GM12878 (cell line): ENCODE results near the gene CREG2. TPM values are rescaled to one million over a fixed set of nuclear protein-coding genes. Genes with fewer than 3 reads are reported as not detected.

Experiments
- ATAC-seq: fragments of 200-7000 bp; cut with Tn5 transposase; 3 replicates; pipeline ENCODE4 v1.9.1; 2020; ENCODE audit warnings: mild to moderate bottlenecking, moderate library complexity
- BruUV-seq: library from RNA; stranded (reverse); fragments of 400-500 nt; replicated peaks from 2 replicates; lab custom pipeline; 2021; lab: Mats Ljungman, UMichigan
- CTCF ChIA-PET: fragments of 300-600 bp; sonication (Branson Sonifier 250); formaldehyde crosslinking; extraction: SDS; loops from one replicate; lab custom pipeline; 2021; ENCODE audit warnings: inconsistent platforms; lab: Yijun Ruan, JAX
- POLR2A ChIA-PET: fragments of 350-600 bp; formaldehyde crosslinking; extraction: SDS; loops from one replicate; lab custom pipeline; 2021; ENCODE audit warnings: inconsistent platforms; lab: Charles Lee
- RAD21 ChIA-PET: fragments of 300-600 bp; sonication (Branson Sonifier 250); formaldehyde crosslinking; loops from one replicate; lab custom pipeline; 2023; ENCODE audit warnings: antibody characterized with exemption; ENCODE audit not compliant: unreplicated experiment; lab: Charles Lee
- SMC1A ChIA-PET: fragments of 300-600 bp; sonication (Branson Sonifier 250); formaldehyde crosslinking; loops from one replicate; lab custom pipeline; 2023; ENCODE audit not compliant: unreplicated experiment, uncharacterized antibody; lab: Charles Lee
- DNase-seq: peaks from one replicate; pipeline ENCODE4 v3.0.0-alpha.2; 2011; ENCODE audit warnings: low read depth, low spot score
- FAIRE-seq: peaks from 3 replicates; lab custom pipeline; 2011; peaks lifted over from hg19 to GRCh38; lab: Jason Lieb, UNC
- H2AFZ ChIP-seq: 2 replicates; pipeline ENCODE4 v1.6.0; 2011; ENCODE audit warnings: low read depth, low read length, control low read depth; ENCODE audit not compliant: control insufficient read depth
- H3K27ac ChIP-seq: 2 replicates; pipeline ENCODE4 v1.5.1; 2011; ENCODE audit warnings: control low read depth; ENCODE audit not compliant: control insufficient read depth, insufficient read depth
- H3K27me3 ChIP-seq, 2 experiments: replicated peaks in 1 of 2; 2 replicates each; pipeline versions ENCODE4 v1.6.0 to v1.6.1; 2011; ENCODE audit warnings: low read length in 1 of 2; ENCODE audit not compliant: control insufficient read depth in 2 of 2, insufficient read depth in 2 of 2
- H3K36me3 ChIP-seq, 2 experiments: 2 replicates each; pipeline ENCODE4 v1.5.1; 2011; ENCODE audit warnings: low read length in 1 of 2; ENCODE audit not compliant: control insufficient read depth in 2 of 2, insufficient read depth in 2 of 2
- H3K4me1 ChIP-seq: 2 replicates; pipeline ENCODE4 v1.6.1; 2011; ENCODE audit warnings: mild to moderate bottlenecking, low read length, moderate library complexity, mixed read lengths; ENCODE audit not compliant: control insufficient read depth, insufficient read depth
- H3K4me2 ChIP-seq: 2 replicates; pipeline ENCODE4 v1.6.0; 2011; ENCODE audit warnings: control low read depth; ENCODE audit not compliant: control insufficient read depth, insufficient read depth
- H3K4me3 ChIP-seq: fragments of 200-600 bp; sonication (generic); 2 replicates; pipeline ENCODE4 v1.5.1; 2016
- H3K79me2 ChIP-seq: 2 replicates; pipeline ENCODE4 v1.6.0; 2011; ENCODE audit warnings: low read length; ENCODE audit not compliant: control insufficient read depth, insufficient read depth
- H3K9ac ChIP-seq: 2 replicates; pipeline ENCODE4 v1.8.0; 2011; ENCODE audit warnings: low read length, control low read depth, mixed read lengths; ENCODE audit not compliant: control insufficient read depth, insufficient read depth
- H3K9me3 ChIP-seq: replicated peaks from 3 replicates; pipeline ENCODE4 v1.5.1; 2011; ENCODE audit warnings: mild to moderate bottlenecking, low read length; ENCODE audit not compliant: control insufficient read depth, insufficient read depth
- H4K20me1 ChIP-seq: 2 replicates; pipeline ENCODE4 v1.6.0; 2011; ENCODE audit not compliant: control insufficient read depth, insufficient read depth
- ASH2L ChIP-seq: fragments of 300-600, 200-600 bp; sonication (generic); IDR thresholded peaks from 2 replicates; pipeline ENCODE4 v1.6.1; 2017; ENCODE audit warnings: low read depth, mild to moderate bottlenecking, borderline replicate concordance
- CREM ChIP-seq: IDR thresholded peaks from 2 replicates; pipeline ENCODE4 v1.6.1; 2014; ENCODE audit warnings: antibody characterized with exemption, low read depth
- EED ChIP-seq: sonication (generic); IDR thresholded peaks from 2 replicates; pipeline ENCODE4 v1.6.1; 2016; ENCODE audit warnings: antibody characterized with exemption, low read depth
- HCFC1 ChIP-seq: fragments of 150-350 bp; IDR thresholded peaks from 2 replicates; pipeline ENCODE4 v1.6.1; 2014; ENCODE audit warnings: low read length
- HDAC2 ChIP-seq: fragments of 200-600 bp; sonication (generic); IDR thresholded peaks from 2 replicates; pipeline ENCODE4 v1.6.1; 2017
- JUND ChIP-seq: IDR thresholded peaks from 2 replicates; pipeline ENCODE4 v1.6.1; 2012; ENCODE audit warnings: low read depth, mild to moderate bottlenecking, low read length, improper control_type of control experiment, moderate library complexity
- LARP7 ChIP-seq: fragments of 450-650 bp; IDR thresholded peaks from 2 replicates; pipeline ENCODE4 v1.6.1; 2017; ENCODE audit warnings: mild to moderate bottlenecking
- NRF1 ChIP-seq: conservative IDR thresholded peaks from 2 replicates; pipeline ENCODE4 v1.6.1; 2011; ENCODE audit warnings: mild to moderate bottlenecking, low read depth, low read length, improper control_type of control experiment
- RCOR1 ChIP-seq: conservative IDR thresholded peaks from 2 replicates; pipeline ENCODE4 v1.6.1; 2012; ENCODE audit warnings: low read depth, low read length, improper control_type of control experiment
- SREBF1 ChIP-seq: IDR thresholded peaks from 2 replicates; pipeline ENCODE4 v1.6.1; 2012; ENCODE audit warnings: mild to moderate bottlenecking, low read length
- TAF1 ChIP-seq: IDR thresholded peaks from 2 replicates; pipeline ENCODE4 v1.6.1; 2011; ENCODE audit warnings: mild to moderate bottlenecking, low read depth, low read length, borderline replicate concordance
- TCF3 ChIP-seq: IDR thresholded peaks from 2 replicates; pipeline ENCODE4 v1.6.1; 2012; ENCODE audit warnings: low read depth, mild to moderate bottlenecking, low read length, borderline replicate concordance; ENCODE audit not compliant: insufficient read depth
- YY1 ChIP-seq: IDR thresholded peaks from 2 replicates; pipeline ENCODE4 v1.6.1; 2011; ENCODE audit warnings: low read depth, mild to moderate bottlenecking, low read length
- ZNF24 ChIP-seq: fragments of 450-650 bp; IDR thresholded peaks from 2 replicates; pipeline ENCODE4 v1.6.1; 2017; ENCODE audit warnings: antibody characterized with exemption, mild to moderate bottlenecking
- ZNF384 ChIP-seq: IDR thresholded peaks from 2 replicates; pipeline ENCODE4 v1.6.1; 2012; ENCODE audit warnings: low read depth, mild to moderate bottlenecking, low read length, improper control_type of control experiment, borderline replicate concordance
- WGBS: methylation state at CpG from one replicate; pipeline ENCODE4 v1.1.6; 2016; ENCODE audit warnings: low lambda C conversion rate; ENCODE audit not compliant: insufficient replicate concordance, insufficient coverage; ENCODE audit errors: missing lambda C conversion rate; 5-methylcytosine and 5-hydroxymethylcytosine counted together
- in situ Hi-C: fragments of 300-500 bp; cut with MboI; formaldehyde crosslinking; loops from 9 replicates; pipeline ENCODE4 v1.14.3; 2018; ENCODE audit warnings: mixed read lengths
- intact Hi-C: fragments of 100-400 bp; cut with micrococcal nuclease; formaldehyde crosslinking; loops from one replicate; pipeline ENCODE4 v1.14.2; 2022; ENCODE audit not compliant: unreplicated experiment
- polyA plus RNA-seq, 11 experiments: library from polyadenylated mRNA; depleted of rRNA in 4 of 11; unstranded in 6 of 11; stranded (reverse) in 5 of 11; fragments of >200 nt; fragmentation: Nextera tagmentation in 4 of 11; fragmentation: Illumina TruSeq in 1 of 11; extraction: Ambion mirVana in 4 of 11; extraction: Trizol in 1 of 11; gene quantifications; 1 replicate in 1 of 11; 2 replicates in 10 of 11; pipeline versions ENCODE4 v1.2.1 to v1.2.3, GENCODE V29; 2011 to 2016; ENCODE audit warnings: inconsistent platforms in 2 of 11, missing spikeins in 2 of 11, low read depth in 1 of 11
- total RNA-seq, 4 experiments: library from RNA; depleted of rRNA in 3 of 4; stranded (reverse); fragments of >200 nt in 3 of 4; fragmentation: Illumina TruSeq in 1 of 4; extraction: Trizol in 1 of 4; gene quantifications; 2 replicates each; pipeline versions ENCODE4 v1.2.1 to v1.2.3, GENCODE V29; 2013 to 2021
- TF ChIP-seq, protein P1 (sequence below): fragments of 450-650 bp; formaldehyde crosslinking; IDR thresholded peaks from 2 replicates; pipeline ENCODE4 v1.5.0; 2022; ENCODE audit warnings: mild to moderate bottlenecking, missing genetic modification characterization
- TF ChIP-seq, protein P2 (sequence below): fragments of 450-650 bp; IDR thresholded peaks from 2 replicates; pipeline ENCODE4 v1.6.1; 2017; ENCODE audit warnings: antibody characterized with exemption, mild to moderate bottlenecking, moderate library complexity
- TF ChIP-seq, protein P3 (sequence below): fragments of 450-650 bp; formaldehyde crosslinking; IDR thresholded peaks from 2 replicates; pipeline ENCODE4 v1.4.0; 2020; ENCODE audit warnings: mild to moderate bottlenecking, moderate library complexity

The CREG2 gene
- total and polyA plus RNA-seq, 10 of the 15 experiments (the other 5 are each of a cell fraction or from before 2014, with no cell fraction given): not detected

DNA sequence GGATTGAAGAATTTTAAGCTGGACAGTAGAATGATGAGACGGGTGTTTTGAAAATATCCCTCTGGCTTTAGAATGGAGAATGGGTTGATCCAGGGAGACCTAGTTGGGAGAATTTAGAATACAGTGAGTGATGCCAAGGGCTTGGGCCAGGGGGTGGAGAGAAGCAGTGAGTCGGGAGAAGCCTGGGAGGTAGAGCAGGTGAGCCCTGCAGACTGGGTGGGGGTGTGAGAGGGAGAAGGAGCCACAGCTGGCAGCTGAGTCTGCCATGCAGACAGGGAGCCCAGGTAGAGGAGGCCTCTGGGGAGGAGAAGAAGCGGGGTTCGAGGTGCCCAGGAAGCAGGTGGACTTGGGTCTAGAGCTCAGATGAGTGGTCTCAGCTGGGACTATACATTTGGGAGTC, 18.2 kb downstream of the CREG2 start:
- BruUV-seq: no TSS peak
- POLR2A ChIA-PET: no interaction called here
- CTCF ChIA-PET: no interaction called here

More for the DNA sequence above, 18.2 kb downstream of the CREG2 start:
- intact Hi-C loops: no loop called here
- ChIA-PET SMC1A (no interaction called here), RAD21 (no interaction called here)
- H4K20me1 ChIP-seq: no peaks in the 10 kb centered on the region
- H3K4me2 ChIP-seq: no peak overlapping the region
- WGBS: 10% methylated on average over 4 of the region's 4 CpGs
- no peak overlapping the region for H3K27ac ChIP-seq
- H3K4me3 ChIP-seq: no peak overlapping the region
- H3K79me2 ChIP-seq: no peaks in the 10 kb centered on the region
- H3K4me1 ChIP-seq: no peaks in the 10 kb centered on the region
- in situ Hi-C loops: no loop called here
- no peak overlapping the region for H2AFZ ChIP-seq
- ATAC-seq (no peak), FAIRE-seq (no peak), DNase-seq (no peak)
- H3K9ac ChIP-seq: no peak overlapping the region
- no peaks in the 10 kb centered on the region for H3K27me3 ChIP-seq
- H3K36me3 ChIP-seq: no peaks in the 10 kb centered on the region
- H3K9me3 ChIP-seq: no peaks in the 10 kb centered on the region
- TF ChIP-seq, protein P1, sequence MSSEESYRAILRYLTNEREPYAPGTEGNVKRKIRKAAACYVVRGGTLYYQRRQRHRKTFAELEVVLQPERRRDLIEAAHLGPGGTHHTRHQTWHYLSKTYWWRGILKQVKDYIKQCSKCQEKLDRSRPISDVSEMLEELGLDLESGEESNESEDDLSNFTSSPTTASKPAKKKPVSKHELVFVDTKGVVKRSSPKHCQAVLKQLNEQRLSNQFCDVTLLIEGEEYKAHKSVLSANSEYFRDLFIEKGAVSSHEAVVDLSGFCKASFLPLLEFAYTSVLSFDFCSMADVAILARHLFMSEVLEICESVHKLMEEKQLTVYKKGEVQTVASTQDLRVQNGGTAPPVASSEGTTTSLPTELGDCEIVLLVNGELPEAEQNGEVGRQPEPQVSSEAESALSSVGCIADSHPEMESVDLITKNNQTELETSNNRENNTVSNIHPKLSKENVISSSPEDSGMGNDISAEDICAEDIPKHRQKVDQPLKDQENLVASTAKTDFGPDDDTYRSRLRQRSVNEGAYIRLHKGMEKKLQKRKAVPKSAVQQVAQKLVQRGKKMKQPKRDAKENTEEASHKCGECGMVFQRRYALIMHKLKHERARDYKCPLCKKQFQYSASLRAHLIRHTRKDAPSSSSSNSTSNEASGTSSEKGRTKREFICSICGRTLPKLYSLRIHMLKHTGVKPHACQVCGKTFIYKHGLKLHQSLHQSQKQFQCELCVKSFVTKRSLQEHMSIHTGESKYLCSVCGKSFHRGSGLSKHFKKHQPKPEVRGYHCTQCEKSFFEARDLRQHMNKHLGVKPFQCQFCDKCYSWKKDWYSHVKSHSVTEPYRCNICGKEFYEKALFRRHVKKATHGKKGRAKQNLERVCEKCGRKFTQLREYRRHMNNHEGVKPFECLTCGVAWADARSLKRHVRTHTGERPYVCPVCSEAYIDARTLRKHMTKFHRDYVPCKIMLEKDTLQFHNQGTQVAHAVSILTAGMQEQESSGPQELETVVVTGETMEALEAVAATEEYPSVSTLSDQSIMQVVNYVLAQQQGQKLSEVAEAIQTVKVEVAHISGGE: no peak
- TF ChIP-seq ASH2L (no peak), SREBF1 (no peak), TCF3 (no peak), HCFC1 (no peak), CREM (no peak), EED (no peak), ZNF24 (no peak), NRF1 (no peak), TAF1 (no peak), HDAC2 (no peak), RCOR1 (no peak), ZNF384 (no peak), JUND (no peak), YY1 (no peak), LARP7 (no peak)
- TF ChIP-seq, protein P2, sequence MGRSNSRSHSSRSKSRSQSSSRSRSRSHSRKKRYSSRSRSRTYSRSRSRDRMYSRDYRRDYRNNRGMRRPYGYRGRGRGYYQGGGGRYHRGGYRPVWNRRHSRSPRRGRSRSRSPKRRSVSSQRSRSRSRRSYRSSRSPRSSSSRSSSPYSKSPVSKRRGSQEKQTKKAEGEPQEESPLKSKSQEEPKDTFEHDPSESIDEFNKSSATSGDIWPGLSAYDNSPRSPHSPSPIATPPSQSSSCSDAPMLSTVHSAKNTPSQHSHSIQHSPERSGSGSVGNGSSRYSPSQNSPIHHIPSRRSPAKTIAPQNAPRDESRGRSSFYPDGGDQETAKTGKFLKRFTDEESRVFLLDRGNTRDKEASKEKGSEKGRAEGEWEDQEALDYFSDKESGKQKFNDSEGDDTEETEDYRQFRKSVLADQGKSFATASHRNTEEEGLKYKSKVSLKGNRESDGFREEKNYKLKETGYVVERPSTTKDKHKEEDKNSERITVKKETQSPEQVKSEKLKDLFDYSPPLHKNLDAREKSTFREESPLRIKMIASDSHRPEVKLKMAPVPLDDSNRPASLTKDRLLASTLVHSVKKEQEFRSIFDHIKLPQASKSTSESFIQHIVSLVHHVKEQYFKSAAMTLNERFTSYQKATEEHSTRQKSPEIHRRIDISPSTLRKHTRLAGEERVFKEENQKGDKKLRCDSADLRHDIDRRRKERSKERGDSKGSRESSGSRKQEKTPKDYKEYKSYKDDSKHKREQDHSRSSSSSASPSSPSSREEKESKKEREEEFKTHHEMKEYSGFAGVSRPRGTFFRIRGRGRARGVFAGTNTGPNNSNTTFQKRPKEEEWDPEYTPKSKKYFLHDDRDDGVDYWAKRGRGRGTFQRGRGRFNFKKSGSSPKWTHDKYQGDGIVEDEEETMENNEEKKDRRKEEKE: no peak
- TF ChIP-seq, protein P3, sequence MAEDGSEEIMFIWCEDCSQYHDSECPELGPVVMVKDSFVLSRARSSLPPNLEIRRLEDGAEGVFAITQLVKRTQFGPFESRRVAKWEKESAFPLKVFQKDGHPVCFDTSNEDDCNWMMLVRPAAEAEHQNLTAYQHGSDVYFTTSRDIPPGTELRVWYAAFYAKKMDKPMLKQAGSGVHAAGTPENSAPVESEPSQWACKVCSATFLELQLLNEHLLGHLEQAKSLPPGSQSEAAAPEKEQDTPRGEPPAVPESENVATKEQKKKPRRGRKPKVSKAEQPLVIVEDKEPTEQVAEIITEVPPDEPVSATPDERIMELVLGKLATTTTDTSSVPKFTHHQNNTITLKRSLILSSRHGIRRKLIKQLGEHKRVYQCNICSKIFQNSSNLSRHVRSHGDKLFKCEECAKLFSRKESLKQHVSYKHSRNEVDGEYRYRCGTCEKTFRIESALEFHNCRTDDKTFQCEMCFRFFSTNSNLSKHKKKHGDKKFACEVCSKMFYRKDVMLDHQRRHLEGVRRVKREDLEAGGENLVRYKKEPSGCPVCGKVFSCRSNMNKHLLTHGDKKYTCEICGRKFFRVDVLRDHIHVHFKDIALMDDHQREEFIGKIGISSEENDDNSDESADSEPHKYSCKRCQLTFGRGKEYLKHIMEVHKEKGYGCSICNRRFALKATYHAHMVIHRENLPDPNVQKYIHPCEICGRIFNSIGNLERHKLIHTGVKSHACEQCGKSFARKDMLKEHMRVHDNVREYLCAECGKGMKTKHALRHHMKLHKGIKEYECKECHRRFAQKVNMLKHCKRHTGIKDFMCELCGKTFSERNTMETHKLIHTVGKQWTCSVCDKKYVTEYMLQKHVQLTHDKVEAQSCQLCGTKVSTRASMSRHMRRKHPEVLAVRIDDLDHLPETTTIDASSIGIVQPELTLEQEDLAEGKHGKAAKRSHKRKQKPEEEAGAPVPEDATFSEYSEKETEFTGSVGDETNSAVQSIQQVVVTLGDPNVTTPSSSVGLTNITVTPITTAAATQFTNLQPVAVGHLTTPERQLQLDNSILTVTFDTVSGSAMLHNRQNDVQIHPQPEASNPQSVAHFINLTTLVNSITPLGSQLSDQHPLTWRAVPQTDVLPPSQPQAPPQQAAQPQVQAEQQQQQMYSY (CRISPR knock-in tag): no peak
